H54 (cell line): ENCODE measurements around the gene HOXA10.
A peak's percentile ranks its signal among the peaks of the same experiment; 100 is the strongest.

ENCODE experiments used
- DNase-seq: peaks from one replicate; pipeline ENCODE4 v3.0.0; 2011; ENCODE audit warnings: low spot score, mixed read lengths; ENCODE audit not compliant: insufficient read length
- FAIRE-seq: peaks from 3 replicates; lab custom pipeline; 2011; peaks lifted over from hg19 to GRCh38; lab: Jason Lieb, UNC
- POLR2A ChIP-seq: IDR thresholded peaks from 2 replicates; pipeline ENCODE4 v1.6.1; 2011; ENCODE audit warnings: low read depth, mild to moderate bottlenecking, low read length

The HOXA10 gene

GRCh38 chr7:27173956-27174873 lies at the start of gene HOXA10:
TSS of gene HOXA10 (minus strand) at chr7:27174320. CDS start at chr7:27174306, 14 bp downstream.
- FAIRE-seq = no peak
- DNase-seq = no peak

DNA sequence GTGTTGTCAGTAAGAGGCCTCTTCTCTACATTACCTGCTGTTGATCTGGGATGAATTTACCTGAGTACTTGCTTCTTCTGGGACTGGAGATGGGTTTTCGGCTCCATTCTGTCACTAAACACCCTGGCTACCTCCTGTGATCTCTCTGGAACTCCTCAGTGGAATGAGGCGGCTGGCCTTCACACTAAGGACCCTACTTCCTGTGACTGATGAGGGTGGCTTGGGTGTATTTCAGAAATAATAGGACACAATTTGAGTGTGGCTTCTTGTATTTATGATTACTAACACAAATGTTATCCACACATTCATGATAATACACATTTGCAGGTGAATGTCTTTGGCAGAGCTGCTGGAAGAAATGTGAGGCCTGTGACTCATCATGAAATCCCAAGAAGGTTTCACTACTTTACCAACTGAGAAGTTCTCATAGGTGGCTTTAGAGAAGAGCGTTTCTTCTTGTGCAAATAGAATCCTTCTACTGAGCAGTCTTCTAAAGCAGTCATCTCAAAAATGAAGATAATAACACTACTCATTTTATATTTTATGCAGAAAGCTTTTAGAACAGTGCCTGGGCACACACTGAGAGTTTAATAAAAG lies 47.2 kb upstream of the HOXA10 start:
- FAIRE-seq (peak; percentile 36), DNase-seq (peak; percentile 67)
- TF ChIP-seq POLR2A = no peak

More at GRCh38 chr7:27173956-27174873, at the start of gene HOXA10:
- TF ChIP-seq POLR2A = no peak

GRCh38 chr7:27220440-27220955 lies 46.4 kb upstream of the HOXA10 start:
- no peak for FAIRE-seq
- DNase-seq = no peak
- TF ChIP-seq POLR2A = no peak

GRCh38 chr7:27219821-27220220 lies 45.7 kb upstream of the HOXA10 start:
- FAIRE-seq = no peak
- no peak for TF ChIP-seq POLR2A
- no peak for DNase-seq

DNA sequence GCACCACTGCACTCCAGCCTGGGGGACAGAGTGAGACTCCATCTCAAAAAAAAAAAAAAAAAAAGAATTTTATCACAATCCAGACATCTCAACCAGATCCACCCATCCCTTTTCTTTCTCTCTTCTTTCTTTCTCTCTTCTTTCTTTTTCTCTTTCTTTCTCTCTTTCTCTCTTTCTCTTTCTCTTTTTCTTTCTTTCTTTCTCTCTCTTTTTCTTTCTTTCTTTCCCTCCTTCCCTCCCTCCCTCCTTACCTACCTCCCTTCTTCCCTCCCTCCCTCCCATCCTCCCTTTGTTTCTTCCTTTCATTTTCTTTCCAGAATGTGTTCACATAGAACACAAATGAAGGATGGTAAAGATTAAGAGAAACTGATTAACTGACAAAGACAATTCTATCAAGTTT lies 43.8 kb upstream of the HOXA10 start:
- TF ChIP-seq POLR2A = no peak
- FAIRE-seq = no peak
- no peak for DNase-seq

GRCh38 chr7:27215356-27215755 lies 41.2 kb upstream of the HOXA10 start:
- DNase-seq (no peak), FAIRE-seq (no peak)
- no peak for TF ChIP-seq POLR2A

DNA sequence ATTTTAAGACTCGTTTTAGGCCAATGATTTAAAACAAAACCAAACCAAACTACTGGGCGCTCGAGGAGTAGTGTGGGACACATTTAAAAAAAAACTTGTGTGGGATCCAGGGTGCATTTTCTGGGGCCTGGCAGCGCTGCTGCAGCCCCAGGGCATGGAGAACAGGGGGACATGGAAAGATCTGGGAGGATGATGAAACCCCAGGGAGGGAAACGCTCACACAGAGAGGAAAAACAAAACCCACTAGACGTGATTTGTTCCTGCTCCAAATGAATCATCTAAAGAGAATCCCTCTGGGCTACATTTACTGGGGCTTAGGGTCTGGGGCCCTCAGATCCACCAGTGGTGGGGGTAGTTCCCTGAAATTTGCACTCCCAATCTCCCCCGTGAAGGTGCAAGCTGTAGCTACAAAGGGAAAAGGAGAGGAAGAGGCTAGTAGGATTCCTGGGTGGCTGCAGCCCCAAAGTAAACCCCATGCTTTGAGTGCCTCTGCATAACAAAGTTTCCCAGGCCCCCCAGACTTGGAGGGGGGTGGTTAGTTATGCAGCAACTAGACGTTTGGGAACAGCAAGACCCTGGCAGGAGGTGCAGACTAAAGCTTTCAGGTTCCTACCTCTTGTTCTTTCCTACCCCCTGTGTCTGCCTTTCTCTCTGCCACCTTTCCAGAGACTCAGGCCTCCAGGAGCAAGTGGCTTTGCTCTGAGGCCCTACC lies 40.3 kb upstream of the HOXA10 start:
- FAIRE-seq (no peak), DNase-seq (no peak)
- no peak for TF ChIP-seq POLR2A

DNA sequence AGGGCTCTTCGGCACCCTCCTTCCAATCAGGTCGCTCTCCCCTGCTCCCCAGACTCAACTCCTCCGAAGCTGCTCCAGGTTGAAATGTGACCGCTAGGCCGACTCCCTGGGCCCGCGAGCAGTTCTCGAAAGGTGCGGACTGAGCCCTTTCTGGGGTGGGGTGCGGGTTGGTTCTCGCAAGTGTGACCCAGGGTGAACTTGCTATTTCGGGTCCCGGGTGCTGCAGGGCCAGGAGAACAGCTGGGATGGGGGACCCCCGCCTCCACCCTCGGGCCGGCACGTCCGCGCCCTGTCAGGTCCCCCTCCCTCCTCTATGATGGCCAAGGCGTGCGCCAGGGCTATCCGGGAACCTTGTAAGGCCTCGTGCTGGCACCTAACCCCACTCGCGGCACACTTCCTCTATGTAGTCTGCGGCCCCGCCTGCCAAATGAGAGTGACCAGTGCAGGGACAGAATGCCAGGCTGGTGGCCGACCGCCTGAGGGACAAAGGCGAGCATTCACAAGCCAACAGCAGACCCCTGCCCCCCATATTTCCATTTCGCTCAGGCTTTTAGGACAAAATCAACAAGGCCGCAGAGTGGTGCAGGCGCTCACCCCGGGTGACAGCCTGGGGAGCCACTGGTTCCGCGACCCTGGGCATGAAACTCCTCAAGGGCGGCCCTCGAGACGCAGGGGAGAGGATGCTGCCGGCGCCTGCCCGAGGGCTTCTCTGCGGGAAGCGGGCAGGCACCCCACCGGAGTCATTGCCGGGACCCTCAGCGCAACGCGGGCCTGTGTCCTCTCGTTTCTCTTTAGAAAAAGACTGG lies 39.5 kb upstream of the HOXA10 start:
- DNase-seq = no peak
- FAIRE-seq = no peak
- TF ChIP-seq POLR2A = no peak

- no peak for TF ChIP-seq POLR2A
- FAIRE-seq = no peak
- DNase-seq = no peak
Measured at GRCh38 chr7:27212497-27213432, 38.6 kb upstream of the HOXA10 start.

DNA sequence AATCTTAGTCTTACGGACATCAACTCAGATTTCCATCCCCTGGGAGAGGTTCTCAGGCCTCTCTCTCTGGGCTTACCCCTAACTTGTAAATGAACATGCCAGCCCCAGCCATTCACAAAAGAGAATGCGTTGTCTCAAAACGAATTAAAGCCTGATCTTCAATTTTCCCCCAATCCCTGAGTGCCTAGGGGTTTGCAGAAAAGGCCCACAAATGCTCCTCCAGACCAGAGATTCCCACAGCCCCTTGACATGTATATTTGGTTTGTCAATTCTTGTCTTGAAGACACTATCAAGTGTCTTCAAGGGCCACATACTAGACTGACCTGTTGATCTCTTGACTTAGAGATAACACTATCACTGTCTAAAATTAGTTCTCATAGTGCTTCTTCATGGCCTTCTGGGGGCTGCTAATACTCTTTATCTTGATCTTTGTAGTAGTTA lies 37.7 kb upstream of the HOXA10 start:
- DNase-seq = no peak
- FAIRE-seq = no peak
- no peak for TF ChIP-seq POLR2A

DNA sequence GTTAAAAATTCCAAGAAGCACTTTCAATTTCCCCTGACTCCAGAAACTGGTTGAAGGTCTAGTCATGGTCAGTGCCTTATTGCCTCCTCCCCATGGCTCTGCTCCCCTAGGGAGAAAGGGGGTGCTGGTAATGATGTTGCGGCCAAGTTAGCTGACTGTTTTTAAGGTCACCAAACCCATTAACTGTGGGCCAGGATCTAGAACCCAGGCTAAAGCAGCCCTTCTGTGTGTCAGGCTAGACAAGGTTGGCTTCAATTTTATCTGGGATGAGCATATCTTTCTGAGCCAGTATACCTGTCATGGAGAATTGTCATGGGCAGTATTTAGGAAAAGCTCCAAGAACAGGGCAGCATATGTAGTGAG lies 36.9 kb upstream of the HOXA10 start:
- no peak for DNase-seq
- TF ChIP-seq POLR2A = no peak
- FAIRE-seq = no peak

DNA sequence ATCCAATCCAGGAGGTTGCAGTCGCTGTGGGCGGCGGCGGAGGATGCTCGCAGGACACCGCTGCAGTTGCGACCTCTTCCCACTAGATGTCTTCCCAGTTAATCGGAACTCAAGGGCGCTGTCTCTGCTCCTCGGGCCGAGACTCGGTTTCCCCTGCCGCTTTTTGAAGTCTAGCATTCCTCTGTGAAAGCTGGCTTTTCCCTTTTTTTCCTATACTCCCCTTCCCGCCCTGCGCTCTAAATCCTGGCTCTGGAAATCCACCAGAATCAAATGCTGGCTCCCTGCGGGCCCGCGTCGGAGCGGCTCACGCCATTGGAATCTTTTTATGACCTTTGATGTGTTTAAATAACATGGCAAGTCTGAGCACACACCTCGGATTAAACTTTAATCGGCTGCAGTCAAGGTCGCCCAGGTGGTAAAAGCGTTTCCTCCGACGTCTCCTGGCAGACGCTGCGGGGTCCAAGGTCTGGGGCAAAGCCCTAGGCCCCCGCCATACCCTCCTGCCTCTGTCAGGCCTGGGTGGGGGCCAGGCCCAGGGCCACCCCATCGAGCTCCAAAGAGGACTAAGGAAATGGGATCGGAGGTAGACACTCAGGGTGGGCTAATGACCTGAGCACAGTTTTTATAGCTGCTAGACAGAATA lies 36.4 kb upstream of the HOXA10 start:
- DNase-seq (no peak), FAIRE-seq (no peak)
- no peak for TF ChIP-seq POLR2A
